ENCODE data around the gene UMAD1. TPM values are rescaled to one million over a fixed set of nuclear protein-coding genes. Genes with fewer than 3 reads are reported as not detected.

Gene UMAD1
- total RNA-seq, 1 donor from 2014 or later: 13.7 TPM

DNA sequence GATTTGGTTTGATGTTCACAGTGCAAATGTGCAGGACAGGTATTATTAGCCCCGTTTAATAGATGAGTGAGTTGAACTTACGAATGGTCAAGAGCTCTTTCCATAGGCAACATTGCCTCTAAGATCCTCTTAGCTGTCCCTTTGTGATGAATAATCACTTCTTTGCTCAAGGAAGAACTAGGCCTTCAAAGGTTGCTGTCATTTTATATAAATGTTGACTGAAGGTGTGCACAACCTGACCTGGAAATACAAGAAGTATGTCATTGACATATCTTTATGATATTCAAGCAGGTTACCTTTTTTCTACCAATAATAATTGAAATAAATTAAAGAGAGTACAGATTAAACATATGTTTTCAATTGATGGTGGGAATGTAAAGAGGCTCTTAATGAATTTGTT lies 279.5 kb downstream of the UMAD1 start:
- DNase-seq (ENCODE audit: low spot score): no peak

DNA sequence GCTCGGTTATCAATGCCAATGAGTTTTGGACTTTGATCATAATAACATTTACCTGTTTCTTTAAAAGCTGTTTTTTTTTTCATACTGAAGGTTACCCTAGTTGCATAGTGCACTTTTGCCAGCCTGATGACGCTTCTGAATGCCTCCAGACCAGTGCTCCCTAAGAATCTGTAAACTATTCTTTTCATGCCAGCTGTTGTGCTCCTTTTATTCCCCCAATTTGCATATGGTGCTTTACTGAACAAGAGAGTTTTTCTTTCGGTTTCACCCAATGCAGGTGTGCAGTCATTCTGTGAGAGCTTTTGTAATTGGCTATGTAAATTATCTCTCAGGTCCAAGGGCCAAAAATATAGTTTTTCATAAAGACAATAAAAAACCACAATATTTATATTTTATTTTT lies 279.9 kb downstream of the UMAD1 start:
- no peak for DNase-seq (ENCODE audit: low spot score)

DNA sequence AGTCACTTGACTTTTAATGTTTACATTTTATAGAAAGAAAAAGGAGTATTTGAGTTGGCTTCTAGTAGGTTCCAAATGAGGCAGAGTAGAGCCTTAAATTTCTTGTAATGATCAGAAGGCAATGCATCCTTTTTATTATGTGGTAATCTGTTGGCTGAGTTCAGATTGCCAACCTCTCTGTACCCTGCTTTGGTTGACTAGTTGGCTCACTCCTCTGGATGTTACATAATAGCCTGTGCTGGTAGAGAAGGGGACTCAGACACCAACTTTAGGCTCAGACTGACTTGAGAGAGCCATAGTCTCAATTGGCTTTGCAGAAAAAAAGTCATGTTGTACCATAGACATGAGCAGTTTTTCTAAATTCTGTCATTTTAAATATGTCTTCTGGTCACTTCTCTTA lies 281.3 kb downstream of the UMAD1 start:
- no peak for DNase-seq (ENCODE audit: low spot score)

DNA sequence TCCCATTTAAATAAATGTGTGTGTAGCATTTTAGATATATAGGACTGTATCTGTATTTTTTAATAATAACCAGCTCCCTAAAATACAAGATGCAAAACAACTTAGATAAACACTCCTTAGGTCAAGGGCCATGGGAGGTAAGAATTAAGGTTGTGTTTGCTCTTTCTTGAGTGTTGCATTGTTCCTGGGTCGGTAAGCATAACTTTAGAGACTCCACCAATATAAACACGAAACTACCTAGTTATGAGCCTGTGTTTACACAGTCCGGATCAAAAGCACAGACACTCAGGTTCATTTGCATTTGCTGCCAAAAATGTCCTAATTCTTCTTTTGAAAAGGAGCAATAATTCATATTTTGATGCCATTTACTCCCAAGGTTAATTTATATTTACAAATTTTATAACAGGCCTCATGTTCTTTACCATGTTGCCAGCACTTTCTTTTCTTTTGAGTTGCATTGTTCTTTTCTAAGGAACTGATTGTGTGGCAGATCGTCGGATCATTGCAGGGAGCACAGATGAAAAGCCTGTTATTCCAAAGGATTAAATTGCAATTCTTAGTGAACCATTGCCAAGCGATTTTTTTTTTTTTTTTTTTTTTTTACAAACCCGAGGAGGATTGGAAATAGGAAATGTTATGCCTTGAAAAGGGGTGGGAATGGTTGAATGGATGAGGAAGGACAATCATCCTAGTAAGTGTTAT lies 282.3 kb downstream of the UMAD1 start:
- no peak for DNase-seq (ENCODE audit: low spot score)

DNA sequence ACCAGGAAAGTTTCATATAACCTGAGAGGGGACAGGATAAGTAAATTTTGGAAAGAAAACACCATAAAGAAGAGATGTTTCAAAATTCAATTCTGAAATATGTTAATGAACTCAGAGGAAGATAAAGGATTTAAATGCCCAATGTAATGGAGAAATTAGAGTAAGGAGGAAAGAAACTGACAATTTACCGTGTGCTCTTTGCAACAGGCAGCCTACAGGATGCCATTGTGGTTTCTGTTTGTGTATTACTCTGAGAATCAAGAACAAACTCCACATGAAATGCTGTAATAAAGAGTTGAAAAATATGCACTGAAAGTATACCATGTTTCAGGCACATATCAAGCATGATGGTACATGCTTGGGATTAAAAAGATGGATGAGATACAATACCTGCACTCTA lies 283.3 kb downstream of the UMAD1 start:
- no peak for DNase-seq (ENCODE audit: low spot score)

DNA sequence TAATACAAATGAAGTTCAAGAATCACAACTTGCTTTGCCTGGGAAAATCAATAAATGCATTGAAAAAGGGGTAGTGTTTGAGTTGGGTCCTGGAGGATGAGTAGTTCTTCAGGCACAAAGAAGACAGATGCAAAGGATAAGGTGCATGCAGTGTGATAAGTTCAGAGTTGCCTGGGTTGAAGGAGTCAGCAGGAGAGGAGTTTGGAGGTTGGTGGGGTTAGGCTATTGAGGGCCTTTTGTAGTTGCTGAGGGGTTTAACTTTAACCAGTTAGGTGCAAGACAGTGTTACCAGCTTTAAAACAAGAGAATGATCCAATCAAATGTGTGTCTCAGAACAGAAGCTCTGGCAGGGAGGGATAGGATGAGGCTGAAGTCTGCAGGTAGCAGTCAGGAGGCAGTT lies 283.8 kb downstream of the UMAD1 start:
- no peak for DNase-seq (ENCODE audit: low spot score)

Other genes starting within 250 kb of the UMAD1 start
- not detected for gene COL28A1, start 104.9 kb upstream of the UMAD1 start, total RNA-seq (ENCODE audit: insufficient read depth, low replicate concordance)
- 51.8 TPM for gene MIOS, start 73.9 kb upstream of the UMAD1 start, total RNA-seq (ENCODE audit: insufficient read depth, low replicate concordance)
- gene RPA3, start 77.9 kb downstream of the UMAD1 start, total RNA-seq (ENCODE audit: insufficient read depth, low replicate concordance): 25.8 TPM